Astrocyte (in vitro differentiated cells and primary cell): ENCODE data around the gene RALGAPA1.

Source experiments
- CTCF ChIP-seq: IDR thresholded peaks from 2 replicates; pipeline ENCODE4 v1.5.1; 2011; ENCODE audit warnings: low read depth, mild to moderate bottlenecking, inconsistent platforms, low read length, moderate library complexity; ENCODE audit not compliant: insufficient read depth
- EZH2 ChIP-seq: IDR thresholded peaks from 2 replicates; pipeline ENCODE4 v1.6.1; 2012; ENCODE audit warnings: mild to moderate bottlenecking, low read length, inconsistent platforms; ENCODE audit not compliant: insufficient read depth

DNA sequence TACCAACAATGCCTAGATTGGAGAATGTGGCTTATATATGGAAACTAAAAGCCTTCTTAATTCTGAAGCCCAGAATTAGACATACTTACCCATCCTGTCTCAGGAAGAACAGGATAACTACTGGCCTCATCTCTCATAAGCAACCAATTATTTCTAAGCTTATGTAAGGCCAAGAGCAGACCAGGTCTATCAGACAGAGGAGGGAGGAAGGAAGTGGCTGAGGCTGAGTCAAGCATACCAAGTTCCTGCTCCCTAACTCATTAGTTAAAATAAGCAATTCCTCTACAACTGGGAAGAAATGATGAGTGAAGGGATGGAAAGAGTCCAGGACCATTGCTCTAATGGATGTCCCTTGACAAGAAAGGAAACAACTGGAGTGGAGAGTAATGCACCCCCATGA lies 302.2 kb downstream of the RALGAPA1 start:
- TF ChIP-seq CTCF (no peak), EZH2 (no peak)
